GM21619 (cell line): ENCODE data around the gene NTM.

Experiments used
- ATAC-seq: cut with Tn5 transposase; IDR thresholded peaks from one replicate; pipeline ENCODE4 v1.9.1; 2021; ENCODE audit not compliant: unreplicated experiment

The NTM gene

DNA sequence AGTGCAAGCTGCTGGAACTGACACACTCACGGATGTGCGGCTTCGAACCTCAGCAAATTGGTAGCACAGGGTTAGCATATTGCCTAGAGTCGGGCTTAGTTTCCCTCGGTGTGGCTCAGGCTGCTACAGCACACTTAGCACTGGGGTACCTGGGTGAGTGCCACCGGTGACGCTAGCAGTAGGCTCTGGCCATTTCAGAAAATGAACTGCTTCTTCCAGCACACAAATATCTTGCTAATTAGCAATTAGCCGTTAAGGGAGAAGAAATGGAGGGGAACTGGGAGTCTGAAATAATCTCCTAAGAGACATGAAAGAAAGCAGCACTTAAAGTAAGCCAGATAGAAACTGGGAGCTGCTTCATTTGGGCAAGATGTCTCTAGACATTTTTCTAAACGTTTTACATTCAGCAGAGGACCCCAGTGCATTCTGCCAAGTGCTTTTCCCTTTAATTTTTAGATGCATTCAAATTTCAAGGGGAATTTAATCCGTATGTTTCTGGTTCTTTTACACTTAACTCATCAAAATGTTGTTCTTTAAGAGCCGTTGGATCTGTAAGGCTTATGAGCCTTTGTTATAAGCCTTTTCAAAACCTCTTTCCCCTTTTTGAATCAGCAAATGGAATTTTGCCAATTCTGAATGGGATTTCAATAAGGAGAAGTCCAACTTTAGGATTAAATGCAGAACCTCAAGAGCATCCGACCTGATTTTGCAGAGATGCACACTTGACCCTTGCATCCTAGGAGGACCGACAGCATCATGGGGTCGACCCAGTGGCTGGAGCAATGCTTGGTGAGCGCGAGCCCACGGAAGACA lies 708.1 kb downstream of the NTM start:
- ATAC-seq, result no peak

- ATAC-seq, result no peak
These were observed 709.7 kb downstream of the NTM start for GRCh38 chr11:132080127-132080526.

DNA sequence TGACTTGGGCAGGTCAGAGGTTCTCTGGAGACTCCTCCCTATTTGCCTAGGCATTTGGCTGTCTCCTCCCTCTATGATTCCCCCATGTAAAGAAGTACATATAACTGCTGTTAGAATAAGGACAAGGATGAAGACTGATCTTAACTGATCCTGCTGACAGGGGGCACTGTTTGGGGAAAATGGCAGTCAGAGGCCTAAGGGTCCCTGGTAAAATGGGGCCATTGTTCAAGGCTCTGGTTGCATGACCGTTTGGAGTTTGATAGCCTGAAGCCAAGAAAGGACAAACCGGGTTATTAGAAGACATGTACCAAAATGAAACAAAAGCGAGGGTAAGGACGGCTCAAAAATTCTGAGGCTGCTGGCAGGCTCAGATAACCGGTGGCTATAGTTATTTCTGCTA lies 712.2 kb downstream of the NTM start:
- ATAC-seq, result no peak

DNA sequence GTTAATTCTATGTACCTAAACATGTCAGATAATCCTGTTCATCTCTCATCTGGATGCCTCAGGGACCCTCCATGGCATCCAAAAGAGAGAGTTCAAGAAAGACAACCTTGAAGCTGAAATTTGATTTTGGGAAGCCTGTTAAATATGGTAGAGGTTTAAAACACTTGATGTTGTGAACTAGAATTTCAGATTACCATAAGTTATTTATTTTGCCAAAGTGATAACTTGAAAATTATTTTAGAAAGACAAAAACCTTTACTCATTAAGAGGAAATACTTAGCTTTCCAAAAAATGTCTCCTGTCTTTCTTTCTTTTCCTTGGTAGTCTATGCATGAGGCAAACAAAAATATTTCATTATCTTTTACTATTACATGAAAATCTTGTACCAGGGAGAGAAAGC lies 714.0 kb downstream of the NTM start:
- ATAC-seq, result no peak

GRCh38 chr11:132087148-132087547 lies 716.7 kb downstream of the NTM start:
- no peak for ATAC-seq

DNA sequence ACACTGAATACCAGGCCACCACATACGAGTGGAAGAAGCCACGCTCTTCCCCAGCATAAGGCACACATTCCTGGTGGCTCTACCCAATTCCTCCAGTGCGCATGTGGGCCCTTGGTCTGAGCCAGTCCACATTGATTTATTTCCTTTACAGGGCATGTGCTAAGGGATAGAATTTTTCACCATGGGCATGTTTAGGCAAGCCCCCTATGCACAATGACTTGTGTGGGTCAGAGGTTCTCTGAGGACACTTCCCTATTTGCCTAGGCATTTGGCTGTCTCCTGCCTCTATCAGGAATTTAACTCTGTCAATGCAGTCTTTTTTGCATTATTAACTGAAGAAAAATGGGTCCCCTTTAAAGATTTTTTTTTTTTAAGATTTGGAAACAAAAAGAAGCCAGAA lies 718.1 kb downstream of the NTM start:
- no peak for ATAC-seq

GRCh38 chr11:132093536-132094259 lies 723.3 kb downstream of the NTM start:
- ATAC-seq, result no peak

- ATAC-seq, result no peak
These were observed 724.2 kb downstream of the NTM start for GRCh38 chr11:132094598-132094997.

DNA sequence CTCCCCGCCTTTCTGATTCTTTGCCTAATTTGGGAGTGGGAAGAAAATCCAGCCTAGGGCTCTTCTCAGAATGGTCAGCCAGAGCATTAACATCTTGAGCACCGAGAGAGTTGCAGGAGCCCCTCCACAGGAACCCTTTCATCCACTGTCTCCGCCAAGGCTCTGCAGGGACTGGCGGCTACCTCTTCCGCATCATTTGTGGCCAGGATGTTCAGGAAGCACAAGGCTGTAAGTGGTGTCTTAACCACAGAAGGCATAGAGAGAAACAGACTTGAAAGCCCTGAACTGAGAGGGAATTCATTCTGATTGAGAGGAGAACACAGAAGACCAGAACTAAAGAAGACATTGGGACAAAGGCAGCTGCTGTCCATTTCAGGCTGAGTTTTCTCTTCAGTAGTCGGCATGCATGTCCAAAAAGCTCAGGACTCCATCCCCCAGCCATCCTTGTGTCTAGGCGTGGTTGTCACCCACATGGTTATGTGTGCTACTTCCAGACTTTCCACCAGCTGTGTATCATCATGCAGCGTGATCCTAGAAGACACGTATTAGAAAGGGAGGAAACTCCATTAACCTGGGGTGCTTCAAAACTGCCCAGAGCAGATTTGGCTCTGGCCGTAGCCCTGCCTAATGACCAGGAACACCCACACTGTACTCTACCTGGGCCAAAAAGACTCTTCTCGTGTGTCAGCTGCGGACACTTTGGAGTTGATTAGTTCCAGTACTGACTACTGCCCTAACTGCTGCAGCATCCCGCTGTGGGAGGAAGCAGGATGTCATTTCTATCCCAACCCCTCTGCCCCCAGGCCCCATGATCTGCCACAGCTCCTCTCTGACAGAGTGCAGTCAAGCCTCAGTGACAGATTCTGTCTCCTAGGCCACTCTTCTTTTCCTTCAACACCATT lies 725.1 kb downstream of the NTM start:
- ATAC-seq, result no peak

DNA sequence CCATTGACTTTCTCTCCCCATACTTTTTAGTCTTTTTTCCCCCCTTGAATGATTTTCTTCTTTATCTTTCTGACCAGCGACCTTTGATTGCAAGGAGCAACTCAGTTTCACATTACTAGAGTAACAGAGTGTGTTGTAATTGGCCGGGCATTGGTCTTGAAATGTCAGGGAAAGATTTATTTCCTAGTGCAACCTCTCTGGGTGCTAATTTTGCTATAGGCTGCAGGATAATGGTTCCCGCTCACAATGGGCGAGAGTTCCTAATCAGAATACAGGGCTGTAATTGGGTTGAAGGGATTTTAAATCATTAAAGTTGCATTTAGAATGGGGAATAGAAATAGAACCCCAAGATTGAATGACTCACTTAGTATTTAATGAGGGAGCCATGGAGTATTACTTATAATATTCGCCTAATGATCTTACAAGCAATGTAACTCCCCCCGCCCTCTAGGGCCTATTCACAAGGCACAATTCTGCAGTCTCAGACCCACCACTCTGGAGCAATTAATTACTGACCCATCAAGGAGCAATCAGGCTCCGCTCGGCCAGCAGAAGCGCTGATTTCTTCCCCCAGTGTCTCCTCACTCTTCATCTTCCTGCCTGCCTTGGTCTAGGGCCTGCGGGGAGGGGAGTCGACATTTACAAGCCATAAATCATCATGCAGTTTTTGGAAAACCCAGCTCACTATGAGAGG lies 725.9 kb downstream of the NTM start:
- no peak for ATAC-seq

GRCh38 chr11:132099692-132100091 lies 729.3 kb downstream of the NTM start:
- ATAC-seq, result no peak

DNA sequence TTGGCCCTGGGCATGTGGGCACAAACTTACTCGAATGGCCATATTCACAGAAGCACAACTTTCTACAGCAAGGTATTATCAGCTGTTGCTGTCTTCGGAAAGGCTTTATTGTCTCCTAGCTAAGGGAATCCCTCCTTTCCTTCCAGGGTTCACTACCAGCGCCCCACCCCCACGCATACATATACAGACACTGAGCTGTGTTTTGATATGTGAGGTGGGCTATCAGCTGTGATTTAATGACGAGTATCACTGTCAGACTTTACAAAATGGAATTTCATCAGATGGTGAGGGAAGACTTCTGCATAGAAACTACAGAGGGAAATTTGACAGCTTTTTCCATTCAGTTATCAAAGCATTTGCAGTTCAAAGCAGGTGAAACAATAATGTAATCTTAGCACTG lies 730.2 kb downstream of the NTM start:
- ATAC-seq, result no peak

DNA sequence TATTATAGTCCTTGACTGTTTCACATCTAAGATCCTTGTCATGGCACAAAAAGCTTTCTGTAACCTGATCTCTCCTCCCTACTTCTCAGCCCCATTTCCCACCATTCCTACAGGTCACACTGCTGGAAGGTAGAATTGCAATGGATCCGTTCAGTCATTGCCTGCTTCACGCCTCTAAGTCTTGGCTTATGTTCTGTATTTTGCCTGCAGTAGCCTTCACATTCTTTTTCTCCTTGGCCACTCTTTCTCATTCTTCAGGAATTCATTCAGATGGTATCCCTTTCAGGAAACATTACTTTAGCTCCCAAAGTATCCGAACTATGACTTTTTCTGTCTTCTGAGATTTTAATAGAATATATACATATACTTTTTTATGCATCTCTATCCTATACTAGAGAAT lies 731.5 kb downstream of the NTM start:
- no peak for ATAC-seq

DNA sequence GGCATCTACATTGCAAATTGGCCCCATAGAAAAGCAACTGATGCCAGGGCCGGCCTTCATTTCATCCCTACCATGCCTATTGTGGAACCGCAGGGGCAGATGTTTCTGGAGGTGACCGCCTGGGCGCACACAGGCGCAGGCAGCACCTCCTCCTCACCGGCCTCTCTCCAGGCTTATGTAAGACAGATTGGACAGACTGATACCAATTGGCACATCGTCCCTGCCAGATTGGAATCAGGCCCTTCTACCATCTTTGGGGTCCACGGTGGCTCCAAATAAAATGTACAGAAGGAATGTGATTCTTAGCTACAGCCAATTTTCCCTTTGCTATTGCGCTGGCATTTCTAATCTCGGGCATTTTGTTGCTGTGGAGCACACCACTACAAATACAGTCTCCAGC lies 732.6 kb downstream of the NTM start:
- no peak for ATAC-seq

DNA sequence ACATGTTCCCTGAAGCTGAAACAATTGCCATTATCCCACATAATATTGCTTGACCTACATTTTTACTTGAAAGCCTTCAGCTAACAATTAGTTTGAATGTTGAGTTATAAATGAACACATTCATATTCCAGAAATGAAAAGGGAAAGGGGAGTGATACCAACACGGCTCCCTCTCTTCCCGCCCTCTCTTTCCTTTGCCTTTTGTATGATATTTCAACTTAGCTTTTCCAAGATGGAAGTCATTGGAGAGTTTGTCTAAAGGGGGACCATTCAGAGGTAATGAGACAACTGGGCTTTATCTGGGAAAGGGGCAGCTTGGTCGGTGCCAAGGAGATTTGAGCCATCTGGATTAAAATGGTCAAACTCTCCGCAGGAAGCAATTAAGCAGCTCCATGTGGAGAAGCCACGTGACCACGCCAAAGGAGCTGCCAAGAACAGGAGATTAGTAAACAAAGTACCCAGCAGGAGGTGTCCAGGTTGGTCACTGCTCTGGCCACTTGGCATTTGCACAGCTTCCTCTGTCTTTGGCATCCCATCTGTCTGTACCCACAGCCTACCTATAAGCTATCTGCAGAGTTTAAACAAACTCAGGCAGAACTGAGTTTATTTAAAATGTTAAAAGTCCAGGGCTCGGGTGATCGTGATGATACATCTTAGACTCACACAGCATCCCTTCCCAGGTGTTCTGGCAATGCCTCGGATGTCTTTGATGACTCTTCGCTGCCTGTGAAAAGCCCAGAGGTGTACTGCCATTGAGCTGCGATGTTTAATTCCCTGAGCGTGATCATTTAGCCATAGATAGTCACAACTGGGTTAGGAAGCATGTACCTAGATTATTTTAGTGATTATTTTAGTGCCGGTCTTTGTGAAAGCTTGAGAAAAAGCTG lies 735.9 kb downstream of the NTM start:
- ATAC-seq, result no peak

DNA sequence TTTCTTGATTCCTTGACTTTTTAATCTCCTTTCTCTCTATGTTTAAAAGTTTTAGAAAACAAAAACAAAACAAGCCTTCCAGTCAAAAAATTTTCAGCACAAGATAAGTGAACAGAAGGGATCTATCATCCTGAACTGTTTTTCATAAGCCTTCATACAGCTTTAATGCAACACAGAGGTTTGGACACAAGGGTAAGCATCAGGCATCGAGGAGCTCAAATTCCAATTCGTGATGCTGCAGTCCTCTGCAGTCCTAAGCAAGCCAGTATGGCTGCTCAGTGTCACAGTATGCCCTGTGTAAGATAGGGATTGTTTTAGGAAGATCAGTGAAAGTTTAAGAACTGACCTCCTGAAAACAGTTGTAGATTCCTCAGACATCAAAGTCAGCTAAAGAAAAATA lies 740.9 kb downstream of the NTM start:
- ATAC-seq, result no peak

DNA sequence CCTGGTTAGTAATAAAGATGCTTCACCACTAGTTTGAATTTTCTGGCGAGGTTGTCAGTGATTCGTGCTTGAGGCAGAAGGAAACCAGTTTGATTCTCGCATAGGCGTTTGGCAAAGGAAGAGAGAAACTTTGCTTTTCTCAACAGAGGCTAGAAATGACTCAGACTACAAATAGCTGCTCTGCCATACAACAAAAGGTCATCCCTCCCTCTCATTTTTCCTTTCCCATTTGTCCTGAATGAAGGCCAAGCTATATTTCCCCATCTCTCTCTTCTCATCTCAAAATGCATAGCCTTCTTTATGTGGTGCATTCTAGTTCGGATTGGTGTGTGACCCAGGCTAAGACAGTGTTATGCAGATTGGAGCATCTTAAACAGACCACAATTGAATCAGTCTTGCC lies 741.4 kb downstream of the NTM start:
- no peak for ATAC-seq

DNA sequence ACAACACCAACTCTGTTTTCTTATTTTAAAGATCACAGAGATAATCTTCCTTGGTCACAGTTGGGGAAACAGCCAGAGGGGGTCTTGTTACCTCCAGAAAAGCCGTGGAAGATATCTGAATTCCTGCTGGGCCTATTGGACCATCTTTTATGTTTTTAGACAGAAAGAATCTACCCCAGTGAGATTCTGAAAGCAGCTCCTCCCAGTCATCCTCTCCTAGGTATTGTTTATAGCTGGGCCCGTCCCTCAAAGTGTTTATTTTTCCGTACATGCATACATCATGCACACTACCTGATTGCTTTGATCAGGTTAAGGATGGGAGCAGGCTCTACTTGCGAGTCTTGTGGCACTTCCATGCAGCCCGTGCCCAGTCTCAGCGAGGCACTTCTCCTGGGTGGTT lies 742.4 kb downstream of the NTM start:
- ATAC-seq, result no peak

- no peak for ATAC-seq
These were observed 743.8 kb downstream of the NTM start for GRCh38 chr11:132114185-132114584.

DNA sequence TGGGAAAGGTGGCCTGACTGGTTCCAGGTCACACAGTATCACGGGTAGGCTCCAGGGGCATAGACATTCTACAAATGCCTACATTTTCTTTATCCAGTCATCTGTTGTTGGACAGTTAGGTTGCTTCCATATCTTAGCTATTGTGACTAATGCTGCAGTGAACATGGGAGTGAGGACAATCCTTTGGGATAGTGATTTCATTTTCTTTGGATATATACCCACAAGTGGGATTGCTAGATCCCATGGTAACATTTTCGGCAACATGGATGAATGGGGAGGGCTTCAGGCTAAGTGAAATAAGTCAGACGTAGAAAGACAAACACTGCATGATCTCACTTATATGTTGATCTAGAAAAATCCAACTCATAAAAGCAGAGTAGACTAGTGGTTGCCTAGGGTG lies 744.3 kb downstream of the NTM start:
- ATAC-seq, result no peak
